ENCODE measurements around the gene TM7SF3.
"Not testable (repeated sequence)": the region's sequence is repeated elsewhere in the genome, so short reads cannot be mapped to it uniquely, and the experiment has no call there.

TM7SF3 gene

GRCh38 chr12:26976687-26977086, 37.5 kb downstream of the TM7SF3 start:
- DNase-seq, result no peak

- peak; percentile 80 for DNase-seq
Observed at GRCh38 chr12:26971963-26972362, 42.2 kb downstream of the TM7SF3 start.

- no peak for DNase-seq
Observed at GRCh38 chr12:26970136-26970535, 44.0 kb downstream of the TM7SF3 start.

GRCh38 chr12:26966842-26967241, 47.3 kb downstream of the TM7SF3 start:
- no peak for DNase-seq

GRCh38 chr12:26963413-26963812, 50.8 kb downstream of the TM7SF3 start:
- DNase-seq, result no peak

GRCh38 chr12:26961803-26962202, 52.4 kb downstream of the TM7SF3 start:
- DNase-seq, result no peak

- DNase-seq, result not testable (repeated sequence)
Observed at GRCh38 chr12:26961391-26961790, 52.8 kb downstream of the TM7SF3 start.

GRCh38 chr12:26954027-26954426, 60.2 kb downstream of the TM7SF3 start:
- no peak for DNase-seq

- no peak for DNase-seq
Observed at GRCh38 chr12:26953447-26953846, 60.7 kb downstream of the TM7SF3 start.

- DNase-seq, result no peak
Observed at GRCh38 chr12:26948309-26948708, 65.9 kb downstream of the TM7SF3 start.

GRCh38 chr12:26941215-26941594, 73.0 kb downstream of the TM7SF3 start:
- no peak for DNase-seq

GRCh38 chr12:26940516-26941214, 73.5 kb downstream of the TM7SF3 start:
- DNase-seq, result peak; percentile 27

- DNase-seq, result no peak
Observed at GRCh38 chr12:26939953-26940352, 74.2 kb downstream of the TM7SF3 start.

- DNase-seq, result no peak
Observed at GRCh38 chr12:26939192-26939832, 74.9 kb downstream of the TM7SF3 start.

- DNase-seq, result peak; percentile 25
Observed at GRCh38 chr12:26938701-26939062, 75.5 kb downstream of the TM7SF3 start.

GRCh38 chr12:26937863-26938700, 76.1 kb downstream of the TM7SF3 start, which contains the start of the genes FGFR1OP2 and INTS13:
Gene FGFR1OP2 (plus strand): TSS chr12:26938470. CDS start chr12:26954159, 15,689 bp downstream.
Gene INTS13 (minus strand): TSS chr12:26937981. CDS start chr12:26936803, 1,178 bp downstream.
- peak; percentile 99 for DNase-seq

GRCh38 chr12:26937443-26937862, 76.7 kb downstream of the TM7SF3 start:
- no peak for DNase-seq

- DNase-seq, result no peak
Observed at GRCh38 chr12:26936559-26937442, 77.4 kb downstream of the TM7SF3 start.

- DNase-seq, result peak; percentile 71
Observed at GRCh38 chr12:26935636-26936378, 78.4 kb downstream of the TM7SF3 start.

- DNase-seq, result no peak
Observed at GRCh38 chr12:26929590-26929989, 84.6 kb downstream of the TM7SF3 start.

- DNase-seq, result no peak
Observed at GRCh38 chr12:26928661-26929060, 85.5 kb downstream of the TM7SF3 start.

All from activated CD4-positive, alpha-beta T cell treated with anti-CD3 and anti-CD28 coated beads, Interleukin-2, amount 50 U/mL, for 16 hours (primary cell).